HepG2 (cell line): ENCODE results near the gene SELENOW. TPM values are rescaled to one million over a fixed set of nuclear protein-coding genes. Genes with fewer than 3 reads are reported as not detected.

Experiments
- AKAP8 ChIP-seq: sonication (generic); formaldehyde crosslinking; IDR thresholded peaks from 2 replicates; pipeline ENCODE4 v1.5.1; 2020; ENCODE audit warnings: mild to moderate bottlenecking, missing genetic modification reagents
- CREB1 ChIP-seq, 2 experiments: fragments of 450-650 bp in 1 of 2; IDR thresholded peaks; 2 replicates each; pipeline ENCODE4 v1.6.1; 2016 to 2017; ENCODE audit warnings: control low read depth in 1 of 2, mild to moderate bottlenecking in 1 of 2, missing compliant biosample characterization in 1 of 2, missing genetic modification characterization in 1 of 2
- GABPB1 ChIP-seq: IDR thresholded peaks from 2 replicates; pipeline ENCODE4 v1.6.1; 2016; ENCODE audit warnings: mild to moderate bottlenecking, missing genetic modification reagents, moderate library complexity, missing compliant biosample characterization
- SP140L ChIP-seq: sonication (generic); formaldehyde crosslinking; IDR thresholded peaks from 2 replicates; pipeline ENCODE4 v1.4.0; 2020; ENCODE audit warnings: missing genetic modification reagents, borderline replicate concordance
- SP5 ChIP-seq: IDR thresholded peaks from 2 replicates; pipeline ENCODE4 v1.6.1; 2016; ENCODE audit warnings: low read depth, borderline replicate concordance
- TBX3 ChIP-seq: fragments of 450-650 bp; IDR thresholded peaks from 2 replicates; pipeline ENCODE4 v1.6.1; 2017; ENCODE audit warnings: antibody characterized with exemption, mild to moderate bottlenecking, inconsistent platforms, borderline replicate concordance
- ZMYM3 ChIP-seq: sonication (generic); formaldehyde crosslinking; IDR thresholded peaks from 2 replicates; pipeline ENCODE4 v1.5.1; 2020; ENCODE audit warnings: mild to moderate bottlenecking, missing genetic modification reagents
- ZNF235 ChIP-seq: sonication (generic); formaldehyde crosslinking; IDR thresholded peaks from 2 replicates; pipeline ENCODE4 v1.8.1; 2023; ENCODE audit warnings: mild to moderate bottlenecking, missing genetic modification reagents, borderline replicate concordance
- ZNF253 ChIP-seq: sonication (generic); formaldehyde crosslinking; IDR thresholded peaks from 2 replicates; pipeline ENCODE4 v1.8.0; 2022; ENCODE audit warnings: mild to moderate bottlenecking, missing genetic modification reagents, borderline replicate concordance
- ZNF264 ChIP-seq: sonication (generic); formaldehyde crosslinking; IDR thresholded peaks from 2 replicates; pipeline ENCODE4 v1.4.0; 2020; ENCODE audit warnings: missing genetic modification reagents
- ZNF484 ChIP-seq: sonication (generic); formaldehyde crosslinking; IDR thresholded peaks from 2 replicates; pipeline ENCODE4 v1.5.1; 2020; ENCODE audit warnings: mild to moderate bottlenecking, low read depth, missing genetic modification reagents, borderline replicate concordance
- ZNF660 ChIP-seq: sonication (generic); formaldehyde crosslinking; IDR thresholded peaks from 2 replicates; pipeline ENCODE4 v1.5.1; 2020; ENCODE audit warnings: mild to moderate bottlenecking, low read depth, missing genetic modification reagents, borderline replicate concordance
- polyA plus RNA-seq, 8 experiments: library from polyadenylated mRNA; depleted of rRNA in 3 of 8; stranded (reverse) in 7 of 8; unstranded in 1 of 8; fragments of >200 nt; fragmentation: Illumina TruSeq in 4 of 8; extraction: Trizol in 4 of 8; gene quantifications; 2 replicates each; pipeline versions ENCODE4 v1.2.1 to v1.2.3, GENCODE V29; 2011 to 2016; ENCODE audit warnings: low read depth in 4 of 8, missing spikeins in 1 of 8, mixed read lengths in 1 of 8; ENCODE audit not compliant: insufficient read depth in 1 of 8
- total RNA-seq, 5 experiments: library from RNA; depleted of rRNA; stranded (reverse); fragments of >200 nt; fragmentation: Illumina TruSeq; extraction: Trizol; gene quantifications; 2 replicates each; pipeline ENCODE4 v1.2.3, GENCODE V29; 2016; ENCODE audit warnings: low read depth in 1 of 5
- TF ChIP-seq, protein P1 (sequence below): sonication (generic); formaldehyde crosslinking; IDR thresholded peaks from 2 replicates; pipeline ENCODE4 v1.5.0; 2020; ENCODE audit warnings: missing genetic modification reagents, mild to moderate bottlenecking, borderline replicate concordance
- TF ChIP-seq, protein P2 (sequence below), 2 experiments: fragments of 450-650 bp in 1 of 2; sonication (generic) in 1 of 2; formaldehyde crosslinking; IDR thresholded peaks; 2 replicates each; pipeline versions ENCODE4 v1.5.0 to v1.8.0; 2020 to 2022; ENCODE audit warnings: mild to moderate bottlenecking in 1 of 2, missing genetic modification reagents in 1 of 2
- TF ChIP-seq, protein P3 (sequence below): sonication (generic); formaldehyde crosslinking; IDR thresholded peaks from 2 replicates; pipeline ENCODE4 v1.5.1; 2020; ENCODE audit warnings: mild to moderate bottlenecking, missing genetic modification reagents, moderate library complexity
- TF ChIP-seq, protein P4 (sequence below): IDR thresholded peaks from 2 replicates; pipeline ENCODE4 v1.6.1; 2012; ENCODE audit warnings: inconsistent platforms
- TF ChIP-seq, protein P5 (sequence below): sonication (generic); formaldehyde crosslinking; IDR thresholded peaks from 2 replicates; pipeline ENCODE4 v1.9.0; 2021; ENCODE audit warnings: missing genetic modification reagents, mild to moderate bottlenecking, borderline replicate concordance
- TF ChIP-seq, protein P6 (sequence below): sonication (generic); formaldehyde crosslinking; IDR thresholded peaks from 2 replicates; pipeline ENCODE4 v1.5.0; 2020; ENCODE audit warnings: mild to moderate bottlenecking, missing genetic modification reagents

Gene SELENOW
- total and polyA plus RNA-seq, 2 of the 13 experiments (the other 11 are each of a cell fraction or from before 2014, with no cell fraction given), result 50.3 to 64.7 TPM

DNA sequence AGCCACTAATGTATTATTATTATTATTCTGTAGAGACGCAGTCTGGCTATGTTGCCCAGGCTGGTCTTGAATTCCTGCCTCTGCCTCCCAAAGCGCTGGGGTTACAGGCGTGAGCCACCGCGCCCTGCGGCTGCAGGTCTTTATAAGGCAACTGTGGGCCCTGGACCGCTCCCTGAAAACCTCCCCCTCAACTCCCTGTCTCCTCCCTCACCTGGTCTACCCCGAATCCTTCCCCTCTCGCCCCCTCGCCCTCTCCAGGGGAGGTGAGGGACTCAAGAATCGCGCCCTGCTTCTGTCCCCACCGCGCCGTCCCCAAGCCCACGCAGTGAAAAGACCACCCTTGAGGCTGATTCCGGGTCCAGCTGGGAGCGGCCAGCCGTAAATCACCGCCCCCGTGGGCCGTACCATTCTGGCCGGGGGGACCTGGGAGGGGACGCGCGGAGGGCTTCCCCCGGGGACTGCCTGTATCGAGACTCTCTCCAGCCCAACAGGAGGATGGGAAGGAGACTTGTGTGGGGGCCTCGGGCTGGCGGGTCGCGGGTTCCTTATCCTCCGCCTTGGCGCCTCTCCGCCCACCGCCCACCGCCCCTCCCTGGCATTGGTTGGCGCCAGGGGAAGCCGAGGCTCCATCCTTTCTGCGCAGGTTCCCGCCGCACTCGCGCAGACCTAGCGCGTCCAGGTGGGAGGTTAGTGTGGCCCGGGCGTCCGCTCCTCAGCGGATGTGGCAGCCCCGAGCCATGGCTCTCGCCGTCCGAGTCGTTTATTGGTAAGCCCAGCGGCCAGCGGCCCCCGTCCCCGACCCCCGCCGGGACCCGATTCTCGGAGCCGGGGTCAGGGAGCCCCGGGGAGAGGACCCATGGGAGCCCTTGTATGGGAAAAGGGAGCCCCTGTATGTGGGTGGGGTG is at the start of gene SELENOW (continued):
- TF ChIP-seq, protein P1, sequence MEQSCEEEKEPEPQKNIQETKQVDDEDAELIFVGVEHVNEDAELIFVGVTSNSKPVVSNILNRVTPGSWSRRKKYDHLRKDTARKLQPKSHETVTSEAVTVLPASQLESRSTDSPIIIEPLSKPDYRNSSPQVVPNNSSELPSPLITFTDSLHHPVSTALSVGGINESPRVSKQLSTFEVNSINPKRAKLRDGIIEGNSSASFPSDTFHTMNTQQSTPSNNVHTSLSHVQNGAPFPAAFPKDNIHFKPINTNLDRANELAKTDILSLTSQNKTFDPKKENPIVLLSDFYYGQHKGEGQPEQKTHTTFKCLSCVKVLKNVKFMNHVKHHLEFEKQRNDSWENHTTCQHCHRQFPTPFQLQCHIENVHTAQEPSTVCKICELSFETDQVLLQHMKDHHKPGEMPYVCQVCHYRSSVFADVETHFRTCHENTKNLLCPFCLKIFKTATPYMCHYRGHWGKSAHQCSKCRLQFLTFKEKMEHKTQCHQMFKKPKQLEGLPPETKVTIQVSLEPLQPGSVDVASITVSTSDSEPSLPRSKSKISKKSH (CRISPR knock-in tag), result peak; percentile 67; the same call in 1 of the 2 replicates
- TF ChIP-seq, protein P2, sequence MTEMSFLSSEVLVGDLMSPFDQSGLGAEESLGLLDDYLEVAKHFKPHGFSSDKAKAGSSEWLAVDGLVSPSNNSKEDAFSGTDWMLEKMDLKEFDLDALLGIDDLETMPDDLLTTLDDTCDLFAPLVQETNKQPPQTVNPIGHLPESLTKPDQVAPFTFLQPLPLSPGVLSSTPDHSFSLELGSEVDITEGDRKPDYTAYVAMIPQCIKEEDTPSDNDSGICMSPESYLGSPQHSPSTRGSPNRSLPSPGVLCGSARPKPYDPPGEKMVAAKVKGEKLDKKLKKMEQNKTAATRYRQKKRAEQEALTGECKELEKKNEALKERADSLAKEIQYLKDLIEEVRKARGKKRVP (CRISPR knock-in tag; IDR thresholded peaks at IDR 0.05), result 0 out of 4 replicates have a peak, but pooled peaks of 1 of the 2 experiments have one; percentile 15
- TF ChIP-seq CREB1 (IDR thresholded peaks at IDR 0.05), result no peak
- TF ChIP-seq CREB1 (CRISPR knock-in tag; IDR thresholded peaks at IDR 0.05), result no peak
- TF ChIP-seq, protein P3, sequence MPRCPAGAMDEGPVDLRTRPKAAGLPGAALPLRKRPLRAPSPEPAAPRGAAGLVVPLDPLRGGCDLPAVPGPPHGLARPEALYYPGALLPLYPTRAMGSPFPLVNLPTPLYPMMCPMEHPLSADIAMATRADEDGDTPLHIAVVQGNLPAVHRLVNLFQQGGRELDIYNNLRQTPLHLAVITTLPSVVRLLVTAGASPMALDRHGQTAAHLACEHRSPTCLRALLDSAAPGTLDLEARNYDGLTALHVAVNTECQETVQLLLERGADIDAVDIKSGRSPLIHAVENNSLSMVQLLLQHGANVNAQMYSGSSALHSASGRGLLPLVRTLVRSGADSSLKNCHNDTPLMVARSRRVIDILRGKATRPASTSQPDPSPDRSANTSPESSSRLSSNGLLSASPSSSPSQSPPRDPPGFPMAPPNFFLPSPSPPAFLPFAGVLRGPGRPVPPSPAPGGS (CRISPR knock-in tag), result peak; percentile 75; the same call in 1 of the 2 replicates
- TF ChIP-seq, protein P4, sequence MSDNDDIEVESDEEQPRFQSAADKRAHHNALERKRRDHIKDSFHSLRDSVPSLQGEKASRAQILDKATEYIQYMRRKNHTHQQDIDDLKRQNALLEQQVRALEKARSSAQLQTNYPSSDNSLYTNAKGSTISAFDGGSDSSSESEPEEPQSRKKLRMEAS, result peak; percentile 69
- no peak for TF ChIP-seq TBX3
- TF ChIP-seq, protein P5, sequence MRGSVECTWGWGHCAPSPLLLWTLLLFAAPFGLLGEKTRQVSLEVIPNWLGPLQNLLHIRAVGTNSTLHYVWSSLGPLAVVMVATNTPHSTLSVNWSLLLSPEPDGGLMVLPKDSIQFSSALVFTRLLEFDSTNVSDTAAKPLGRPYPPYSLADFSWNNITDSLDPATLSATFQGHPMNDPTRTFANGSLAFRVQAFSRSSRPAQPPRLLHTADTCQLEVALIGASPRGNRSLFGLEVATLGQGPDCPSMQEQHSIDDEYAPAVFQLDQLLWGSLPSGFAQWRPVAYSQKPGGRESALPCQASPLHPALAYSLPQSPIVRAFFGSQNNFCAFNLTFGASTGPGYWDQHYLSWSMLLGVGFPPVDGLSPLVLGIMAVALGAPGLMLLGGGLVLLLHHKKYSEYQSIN (CRISPR knock-in tag), result no peak
- TF ChIP-seq SP5 (CRISPR knock-in tag), result peak; percentile 66
- TF ChIP-seq ZNF235 (CRISPR knock-in tag), result no peak; the same call in 1 of the 2 replicates
- no peak for TF ChIP-seq SP140L (CRISPR knock-in tag)
- TF ChIP-seq, protein P6, sequence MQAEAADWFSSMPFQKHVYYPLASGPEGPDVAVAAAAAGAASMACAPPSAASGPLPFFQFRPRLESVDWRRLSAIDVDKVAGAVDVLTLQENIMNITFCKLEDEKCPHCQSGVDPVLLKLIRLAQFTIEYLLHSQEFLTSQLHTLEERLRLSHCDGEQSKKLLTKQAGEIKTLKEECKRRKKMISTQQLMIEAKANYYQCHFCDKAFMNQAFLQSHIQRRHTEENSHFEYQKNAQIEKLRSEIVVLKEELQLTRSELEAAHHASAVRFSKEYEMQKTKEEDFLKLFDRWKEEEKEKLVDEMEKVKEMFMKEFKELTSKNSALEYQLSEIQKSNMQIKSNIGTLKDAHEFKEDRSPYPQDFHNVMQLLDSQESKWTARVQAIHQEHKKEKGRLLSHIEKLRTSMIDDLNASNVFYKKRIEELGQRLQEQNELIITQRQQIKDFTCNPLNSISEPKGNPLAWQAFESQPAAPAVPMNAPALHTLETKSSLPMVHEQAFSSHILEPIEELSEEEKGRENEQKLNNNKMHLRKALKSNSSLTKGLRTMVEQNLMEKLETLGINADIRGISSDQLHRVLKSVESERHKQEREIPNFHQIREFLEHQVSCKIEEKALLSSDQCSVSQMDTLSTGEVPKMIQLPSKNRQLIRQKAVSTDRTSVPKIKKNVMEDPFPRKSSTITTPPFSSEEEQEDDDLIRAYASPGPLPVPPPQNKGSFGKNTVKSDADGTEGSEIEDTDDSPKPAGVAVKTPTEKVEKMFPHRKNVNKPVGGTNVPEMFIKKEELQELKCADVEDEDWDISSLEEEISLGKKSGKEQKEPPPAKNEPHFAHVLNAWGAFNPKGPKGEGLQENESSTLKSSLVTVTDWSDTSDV (CRISPR knock-in tag), result no peak
- TF ChIP-seq ZNF660 (CRISPR knock-in tag), result no peak
- peak; percentile 68; the same call in 1 of the 2 replicates for TF ChIP-seq ZNF264 (CRISPR knock-in tag)
- peak; percentile 84; the same call in 1 of the 2 replicates for TF ChIP-seq GABPB1
- TF ChIP-seq ZNF253 (CRISPR knock-in tag), result no peak
- peak; percentile 70 for TF ChIP-seq ZMYM3 (CRISPR knock-in tag)
- TF ChIP-seq AKAP8 (CRISPR knock-in tag), result no peak
- no peak for TF ChIP-seq ZNF484 (CRISPR knock-in tag)
